ENCODE results near the gene NR6A1. TPM values are rescaled to one million over a fixed set of nuclear protein-coding genes. Genes with fewer than 3 reads are reported as not detected.
A peak's percentile ranks its signal among the peaks of the same experiment; 100 is the strongest.

The NR6A1 gene
- total and polyA plus RNA-seq, 2 of the 13 experiments (the other 11 are each of a cell fraction or from before 2014, with no cell fraction given): 28.1 to 31.5 TPM

- ChIA-PET POLR2A (interaction anchor here (0.7 kb wide), 1 partner anchor 56 kb away, joined by 3 read pairs; no protein-coding TSS in a partner anchor), CTCF (ENCODE audit: low intra/inter-chr PET ratio, low total read pairs) (no interaction called here)
- Histone ChIP-seq H3K9ac (ENCODE audit: insufficient read depth, low read depth, low read length) (no peak overlapping the region), H3K9me3 (ENCODE audit: low read length) (no peaks in the 10 kb centered on the region), H3K4me1 (ENCODE audit: insufficient read depth, low read length) (peaks cover 18% of the 10 kb centered on the region), H3K4me2 (ENCODE audit: low read depth, low read length) (peak overlapping the region; percentile 5; the same call in 1 of the 2 replicates), H4K20me1 (ENCODE audit: insufficient read depth, low read length) (no peaks in the 10 kb centered on the region), H3K4me3 (replicated peaks in 1 of 3; ENCODE audit: insufficient read depth in 1 of 3, low read depth in 2 of 3, low read length in 3 of 3) (no peak overlapping the region), H3K36me3 (replicated peaks in 1 of 2; ENCODE audit: control insufficient read depth in 1 of 2, insufficient read depth in 2 of 2, low read length in 2 of 2) (peaks cover 0 to 8% of the 10 kb centered on the region in 2 experiments; a peak in 1 of 5 replicates), H2AFZ (ENCODE audit: low read length) (no peak overlapping the region), H3K27ac (ENCODE audit: extremely low read length, insufficient read depth, low read length) (peak overlapping the region; percentile 26), H3K27me3 (ENCODE audit: control insufficient read depth in 1 of 2, insufficient read depth in 2 of 2, low read length in 2 of 2) (no peaks in the 10 kb centered on the region), H3K79me2 (ENCODE audit: insufficient read depth, low read length) (peaks cover 6% of the 10 kb centered on the region)
- in situ Hi-C loops (cut with HindIII; ENCODE audit: extremely low pct_ligation_motif_present, low pct_unique_long_range_greater_than_20kb): no loop called here
- WGBS (ENCODE audit: low lambda C conversion rate): 90% methylated on average over 2 of the region's 2 CpGs
- BruUV-seq (replicated peaks): no TSS peak
- peak; percentile 32; the same call in 2 of the 3 replicates for ATAC-seq
- DNase-seq (ENCODE audit: low spot score): no peak
- intact Hi-C loops (cut with micrococcal nuclease; ENCODE audit: unreplicated experiment): no loop called here
- FAIRE-seq: no peak
- no peak for TF ChIP-seq SATB2 (CRISPR knock-in tag; IDR thresholded peaks at IDR 0.05)
- no peak for TF ChIP-seq ZNF430 (CRISPR knock-in tag; IDR thresholded peaks at IDR 0.05)
Measured at GRCh38 chr9:124602632-124603031, 168.5 kb downstream of the NR6A1 start.

DNA sequence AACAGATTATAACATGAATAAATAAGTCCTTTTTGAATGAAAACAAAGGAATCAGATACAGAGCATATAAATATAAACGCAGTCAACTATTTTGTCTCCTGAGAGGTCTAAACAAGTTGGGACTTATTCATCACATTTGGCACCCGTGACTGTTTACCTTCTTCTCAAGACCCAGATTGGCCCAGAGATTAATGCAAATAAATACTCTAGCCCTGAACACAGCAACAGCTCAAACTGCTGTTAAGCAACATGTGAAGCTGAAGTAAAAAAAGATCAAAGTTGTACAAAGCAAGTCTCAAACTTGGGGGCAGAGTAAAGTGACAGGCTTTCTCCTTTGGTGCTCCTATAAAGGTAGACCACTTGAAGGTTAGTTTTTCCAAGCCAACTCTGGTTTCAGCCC is 168.9 kb downstream of the NR6A1 start:
- Histone ChIP-seq H3K4me1 (ENCODE audit: insufficient read depth, low read length) (peaks cover 21% of the 10 kb centered on the region), H4K20me1 (ENCODE audit: insufficient read depth, low read length) (no peaks in the 10 kb centered on the region), H3K79me2 (ENCODE audit: insufficient read depth, low read length) (peaks cover 6% of the 10 kb centered on the region), H3K9ac (ENCODE audit: insufficient read depth, low read depth, low read length) (no peak overlapping the region), H3K27me3 (ENCODE audit: control insufficient read depth in 1 of 2, insufficient read depth in 2 of 2, low read length in 2 of 2) (no peaks in the 10 kb centered on the region), H3K4me2 (ENCODE audit: low read depth, low read length) (peak overlapping the region; percentile 5; the same call in 1 of the 2 replicates), H3K27ac (ENCODE audit: extremely low read length, insufficient read depth, low read length) (peak overlapping the region; percentile 26), H3K4me3 (replicated peaks in 1 of 3; ENCODE audit: insufficient read depth in 1 of 3, low read depth in 2 of 3, low read length in 3 of 3) (no peak overlapping the region), H3K36me3 (replicated peaks in 1 of 2; ENCODE audit: control insufficient read depth in 1 of 2, insufficient read depth in 2 of 2, low read length in 2 of 2) (peaks cover 0 to 8% of the 10 kb centered on the region in 2 experiments; a peak in 1 of 5 replicates), H2AFZ (ENCODE audit: low read length) (no peak overlapping the region), H3K9me3 (ENCODE audit: low read length) (no peaks in the 10 kb centered on the region)
- CTCF ChIA-PET (ENCODE audit: low intra/inter-chr PET ratio, low total read pairs): no interaction called here
- 23% methylated on average over 2 of the region's 2 CpGs for WGBS (ENCODE audit: low lambda C conversion rate)
- intact Hi-C loops (cut with micrococcal nuclease; ENCODE audit: unreplicated experiment): no loop called here
- FAIRE-seq: peak; percentile 73
- in situ Hi-C loops (cut with HindIII; ENCODE audit: extremely low pct_ligation_motif_present, low pct_unique_long_range_greater_than_20kb): no loop called here
- peak; percentile 45 for ATAC-seq
- DNase-seq (ENCODE audit: low spot score): peak; percentile 36
- no TSS peak for BruUV-seq (replicated peaks)
- TF ChIP-seq, protein P1, sequence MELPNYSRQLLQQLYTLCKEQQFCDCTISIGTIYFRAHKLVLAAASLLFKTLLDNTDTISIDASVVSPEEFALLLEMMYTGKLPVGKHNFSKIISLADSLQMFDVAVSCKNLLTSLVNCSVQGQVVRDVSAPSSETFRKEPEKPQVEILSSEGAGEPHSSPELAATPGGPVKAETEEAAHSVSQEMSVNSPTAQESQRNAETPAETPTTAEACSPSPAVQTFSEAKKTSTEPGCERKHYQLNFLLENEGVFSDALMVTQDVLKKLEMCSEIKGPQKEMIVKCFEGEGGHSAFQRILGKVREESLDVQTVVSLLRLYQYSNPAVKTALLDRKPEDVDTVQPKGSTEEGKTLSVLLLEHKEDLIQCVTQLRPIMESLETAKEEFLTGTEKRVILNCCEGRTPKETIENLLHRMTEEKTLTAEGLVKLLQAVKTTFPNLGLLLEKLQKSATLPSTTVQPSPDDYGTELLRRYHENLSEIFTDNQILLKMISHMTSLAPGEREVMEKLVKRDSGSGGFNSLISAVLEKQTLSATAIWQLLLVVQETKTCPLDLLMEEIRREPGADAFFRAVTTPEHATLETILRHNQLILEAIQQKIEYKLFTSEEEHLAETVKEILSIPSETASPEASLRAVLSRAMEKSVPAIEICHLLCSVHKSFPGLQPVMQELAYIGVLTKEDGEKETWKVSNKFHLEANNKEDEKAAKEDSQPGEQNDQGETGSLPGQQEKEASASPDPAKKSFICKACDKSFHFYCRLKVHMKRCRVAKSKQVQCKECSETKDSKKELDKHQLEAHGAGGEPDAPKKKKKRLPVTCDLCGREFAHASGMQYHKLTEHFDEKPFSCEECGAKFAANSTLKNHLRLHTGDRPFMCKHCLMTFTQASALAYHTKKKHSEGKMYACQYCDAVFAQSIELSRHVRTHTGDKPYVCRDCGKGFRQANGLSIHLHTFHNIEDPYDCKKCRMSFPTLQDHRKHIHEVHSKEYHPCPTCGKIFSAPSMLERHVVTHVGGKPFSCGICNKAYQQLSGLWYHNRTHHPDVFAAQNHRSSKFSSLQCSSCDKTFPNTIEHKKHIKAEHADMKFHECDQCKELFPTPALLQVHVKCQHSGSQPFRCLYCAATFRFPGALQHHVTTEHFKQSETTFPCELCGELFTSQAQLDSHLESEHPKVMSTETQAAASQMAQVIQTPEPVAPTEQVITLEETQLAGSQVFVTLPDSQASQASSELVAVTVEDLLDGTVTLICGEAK (IDR thresholded peaks at IDR 0.05): no peak
- TF ChIP-seq, protein P1 (CRISPR knock-in tag; IDR thresholded peaks at IDR 0.05): no peak
- TF ChIP-seq CEBPB (IDR thresholded peaks at IDR 0.05; ENCODE audit: borderline replicate concordance, low read depth, low read length) (peak; percentile 38; the same call in 1 of the 2 replicates), ZNF317 (CRISPR knock-in tag; IDR thresholded peaks at IDR 0.05) (no peak), MED13 (CRISPR knock-in tag; IDR thresholded peaks at IDR 0.05) (no peak), FOXP1 (IDR thresholded peaks at IDR 0.05) (no peak), FOXP1 (CRISPR knock-in tag; IDR thresholded peaks at IDR 0.05) (peak; percentile 23; the same call in 1 of the 2 replicates), ZNF629 (CRISPR knock-in tag; conservative IDR thresholded peaks at IDR 0.05) (no peak)
- POLR2A ChIA-PET: interaction anchor here (0.7 kb wide), 1 partner anchor 57 kb away, joined by 3 read pairs; no protein-coding TSS in a partner anchor
